OCI-LY1 (cell line): ENCODE data around the gene KCNH8.

Experiments used
- CTCF ChIP-seq: fragments of 200-600 bp; sonication (generic), shearing (Covaris generic); IDR thresholded peaks from 2 replicates; pipeline ENCODE4 v1.5.1; 2017; ENCODE audit warnings: mild to moderate bottlenecking, antibody characterized with exemption, low read length, moderate library complexity, mixed read lengths
- EZH2 ChIP-seq: fragments of 200-600 bp; sonication (generic), shearing (Covaris generic); IDR thresholded peaks from 2 replicates; pipeline ENCODE4 v1.8.0; 2017; ENCODE audit warnings: borderline replicate concordance, mixed run types, mild to moderate bottlenecking, antibody characterized with exemption, low read length, moderate library complexity, mixed read lengths

DNA sequence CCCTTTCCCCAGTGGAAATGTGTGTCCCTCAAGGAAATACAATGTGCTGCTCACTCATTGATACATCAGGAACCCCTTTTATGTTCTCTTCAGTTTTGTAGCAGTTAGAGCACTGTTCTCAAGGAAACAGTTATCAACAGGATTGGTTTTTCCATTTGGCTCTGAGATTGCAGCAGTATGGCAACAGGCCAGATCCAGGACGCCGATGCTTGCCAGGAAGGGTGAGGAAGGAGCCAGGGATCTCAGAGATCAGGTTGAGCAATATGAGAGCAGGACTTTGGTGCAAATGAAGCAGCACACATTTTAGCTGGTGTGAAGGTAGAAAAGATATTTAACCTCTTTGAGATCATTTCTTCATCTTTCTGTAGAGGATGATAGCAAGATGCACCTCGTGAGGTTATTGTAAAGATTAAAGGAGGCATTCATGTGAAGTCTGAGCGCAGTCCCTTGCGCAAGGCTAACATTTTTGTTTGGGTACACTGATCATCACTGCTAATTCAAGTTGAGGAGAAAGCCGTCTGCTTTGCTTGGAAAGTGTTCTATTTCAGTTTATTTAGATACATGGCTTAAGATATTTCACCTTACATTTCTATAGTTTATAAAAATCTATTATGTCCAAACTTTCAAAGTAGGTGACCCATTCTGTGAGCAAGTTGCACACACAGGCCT, 68.5 kb downstream of the KCNH8 start:
- TF ChIP-seq CTCF (no peak), EZH2 (no peak)
